Naive thymus-derived CD4-positive, alpha-beta T cell (primary cell): ENCODE data around the gene IL6. TPM values are rescaled to one million over a fixed set of nuclear protein-coding genes. Genes with fewer than 3 reads are reported as not detected.
"Not testable (repeated sequence)": the region's sequence is repeated elsewhere in the genome, so short reads cannot be mapped to it uniquely, and the experiment has no call there.

Source experiments
- ATAC-seq: fragments of 150-1000 bp; cut with Tn5 transposase; 2 replicates; pipeline ENCODE4 v1.10.0; 2021; ENCODE audit warnings: mild to moderate bottlenecking, moderate library complexity
- CTCF ChIA-PET: fragments of 350-600 bp; sonication (Branson Sonifier 250); formaldehyde crosslinking; loops from one replicate; lab custom pipeline; 2021; ENCODE audit warnings: antibody characterized with exemption; lab: Charles Lee
- POLR2A ChIA-PET: fragments of 350-600 bp; sonication (Branson Sonifier 250); formaldehyde crosslinking; loops from one replicate; lab custom pipeline; 2021; ENCODE audit warnings: antibody characterized with exemption, inconsistent platforms; lab: Charles Lee
- DNase-seq, 9 donors: peaks; one replicate each; pipeline versions ENCODE4 v3.0.0 to v3.0.0-alpha.2; 2020 to 2022; ENCODE audit warnings: mixed read lengths in 1 of 9
- H3K27ac ChIP-seq: one replicate; pipeline ENCODE4 v1.7.0; 2013; ENCODE audit warnings: mild to moderate bottlenecking, low read depth, low read length, moderate library complexity
- H3K27me3 ChIP-seq, 2 donors: one replicate each; pipeline ENCODE4 v1.7.0; 2013; ENCODE audit warnings: low read length in 2 of 2, mild to moderate bottlenecking in 2 of 2, moderate library complexity in 2 of 2; ENCODE audit not compliant: control insufficient read depth in 2 of 2, insufficient read depth in 2 of 2
- H3K36me3 ChIP-seq, 3 experiments: 1 replicate in 2 of 3; 2 replicates in 1 of 3; pipeline ENCODE4 v1.7.0; 2013; ENCODE audit warnings: low read length in 3 of 3, mild to moderate bottlenecking in 3 of 3, moderate library complexity in 1 of 3; ENCODE audit not compliant: insufficient read depth in 3 of 3, control insufficient read depth in 2 of 3
- H3K4me1 ChIP-seq, 2 donors: one replicate each; pipeline ENCODE4 v1.7.0; 2013; ENCODE audit warnings: low read length in 2 of 2, mild to moderate bottlenecking in 2 of 2, moderate library complexity in 1 of 2; ENCODE audit not compliant: control insufficient read depth in 2 of 2, insufficient read depth in 2 of 2
- H3K4me3 ChIP-seq: 2 replicates; pipeline ENCODE4 v1.7.0; 2013; ENCODE audit warnings: mild to moderate bottlenecking, low read length
- H3K9me3 ChIP-seq, 3 experiments: 1 replicate in 2 of 3; 2 replicates in 1 of 3; pipeline ENCODE4 v1.7.0; 2013; ENCODE audit warnings: low read length in 3 of 3; ENCODE audit not compliant: control insufficient read depth in 2 of 3
- H3K27ac Mint-ChIP-seq, 9 donors: one replicate each; pipeline ENCODE4 v1.8.0; 2020 to 2022; ENCODE audit warnings: mixed read lengths in 9 of 9, mild to moderate bottlenecking in 8 of 9, moderate library complexity in 5 of 9, inconsistent platforms in 2 of 9
- H3K27me3 Mint-ChIP-seq, 5 donors: one replicate each; pipeline ENCODE4 v1.8.0; 2021 to 2022; ENCODE audit warnings: mixed read lengths in 5 of 5, mild to moderate bottlenecking in 1 of 5
- H3K36me3 Mint-ChIP-seq, 5 donors: one replicate each; pipeline ENCODE4 v1.8.0; 2020 to 2022; ENCODE audit warnings: mixed read lengths in 5 of 5, mild to moderate bottlenecking in 3 of 5, inconsistent platforms in 1 of 5
- H3K4me1 Mint-ChIP-seq, 7 donors: one replicate each; pipeline ENCODE4 v1.8.0; 2020 to 2022; ENCODE audit warnings: mixed read lengths in 7 of 7, mild to moderate bottlenecking in 3 of 7, inconsistent platforms in 1 of 7
- H3K4me3 Mint-ChIP-seq, 10 donors: one replicate each; pipeline ENCODE4 v1.8.0; 2020 to 2022; ENCODE audit warnings: mild to moderate bottlenecking in 10 of 10, mixed read lengths in 10 of 10, moderate library complexity in 6 of 10, inconsistent platforms in 2 of 10
- H3K9me3 Mint-ChIP-seq, 11 donors: one replicate each; pipeline ENCODE4 v1.8.0; 2020 to 2022; ENCODE audit warnings: mixed read lengths in 11 of 11, mild to moderate bottlenecking in 4 of 11, inconsistent platforms in 1 of 11, moderate library complexity in 1 of 11
- intact Hi-C, 2 donors: fragments of 100-400 bp; cut with micrococcal nuclease; formaldehyde crosslinking; loops; one replicate each; pipeline ENCODE4 v1.15.1; 2023
- polyA plus RNA-seq, 2 donors: library from polyadenylated mRNA; unstranded; fragments of 300-500 nt; fragmentation: Illumina TruSeq; gene quantifications; one replicate each; pipeline ENCODE4 v1.2.3, GENCODE V29; 2021
- total RNA-seq, 6 experiments: library from RNA in 5 of 6; stranded (reverse) in 5 of 6; gene quantifications; 1 replicate in 5 of 6; 2 replicates in 1 of 6; pipeline ENCODE4 v1.2.3 and lab custom pipeline; 2021 to 2026

The IL6 gene
- total and polyA plus RNA-seq, 7 experiments from 2014 or later, result 0.64 to 3.0 (median 0.87) TPM; not detected in 3

- H3K27me3 ChIP-seq, H3K9me3 Mint-ChIP-seq, H3K36me3 ChIP-seq, H3K27ac Mint-ChIP-seq, H3K4me1 Mint-ChIP-seq, POLR2A ChIA-PET, H3K9me3 ChIP-seq, intact Hi-C loops, H3K4me3 Mint-ChIP-seq, H3K27ac ChIP-seq, H3K4me3 ChIP-seq, DNase-seq, H3K4me1 ChIP-seq, ATAC-seq, H3K36me3 Mint-ChIP-seq, CTCF ChIA-PET: not testable (repeated sequence)
- H3K27me3 Mint-ChIP-seq, result peaks cover 0 to 17% (median 0%) of the 10 kb centered on the region in 5 donors
These were observed 19.8 kb upstream of the IL6 start for GRCh38 chr7:22707026-22707691.

- ATAC-seq, intact Hi-C loops, H3K36me3 ChIP-seq, H3K27ac ChIP-seq, H3K27ac Mint-ChIP-seq, H3K4me3 ChIP-seq, H3K9me3 Mint-ChIP-seq, H3K9me3 ChIP-seq, H3K4me3 Mint-ChIP-seq, H3K4me1 ChIP-seq, H3K4me1 Mint-ChIP-seq, H3K36me3 Mint-ChIP-seq, DNase-seq, CTCF ChIA-PET, H3K27me3 ChIP-seq: not testable (repeated sequence)
- POLR2A ChIA-PET, result interaction anchor here (0.6 kb wide), 1 partner anchor 669 kb away, joined by 3 read pairs; no protein-coding TSS in a partner anchor
- H3K27me3 Mint-ChIP-seq, result peaks cover 0 to 18% (median 0%) of the 10 kb centered on the region in 5 donors
These were observed 18.8 kb upstream of the IL6 start for GRCh38 chr7:22708214-22708613.

DNA sequence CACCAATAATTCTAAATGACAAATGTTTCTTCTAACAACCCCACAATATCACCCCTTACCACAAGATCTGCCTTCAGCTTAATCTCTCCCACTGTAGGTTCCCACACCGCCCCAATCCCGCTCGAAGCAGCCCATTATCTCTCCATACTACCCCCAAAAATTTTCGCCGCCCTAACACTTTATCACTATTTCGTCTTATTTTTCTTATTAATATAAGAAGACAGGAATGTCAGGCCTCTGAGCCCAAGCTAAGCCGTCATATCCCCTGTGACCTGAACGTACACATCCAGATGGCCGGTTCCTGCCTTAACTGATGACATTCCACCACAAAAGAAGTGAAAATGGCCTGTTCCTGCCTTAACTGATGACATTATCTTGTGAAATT, 18.3 kb upstream of the IL6 start:
- H3K4me1 ChIP-seq, H3K4me3 ChIP-seq, CTCF ChIA-PET, H3K27ac ChIP-seq, ATAC-seq, H3K36me3 Mint-ChIP-seq, H3K27me3 ChIP-seq, DNase-seq, H3K9me3 Mint-ChIP-seq, POLR2A ChIA-PET, H3K9me3 ChIP-seq, H3K4me1 Mint-ChIP-seq, H3K36me3 ChIP-seq, intact Hi-C loops, H3K4me3 Mint-ChIP-seq: not testable (repeated sequence)
- peak overlapping the region in 1 of 9 donors; percentile 60 for H3K27ac Mint-ChIP-seq
- peaks cover 0 to 19% (median 0%) of the 10 kb centered on the region in 5 donors for H3K27me3 Mint-ChIP-seq

- H3K9me3 ChIP-seq, H3K36me3 ChIP-seq, ATAC-seq, DNase-seq, H3K27ac ChIP-seq, H3K27ac Mint-ChIP-seq, H3K4me1 Mint-ChIP-seq, H3K9me3 Mint-ChIP-seq, H3K27me3 ChIP-seq, H3K4me3 Mint-ChIP-seq, H3K4me1 ChIP-seq, H3K36me3 Mint-ChIP-seq, CTCF ChIA-PET, POLR2A ChIA-PET, H3K4me3 ChIP-seq, intact Hi-C loops: not testable (repeated sequence)
- H3K27me3 Mint-ChIP-seq, result peaks cover 0 to 19% (median 0%) of the 10 kb centered on the region in 5 donors
These were observed 17.8 kb upstream of the IL6 start for GRCh38 chr7:22709062-22709829.

GRCh38 chr7:22709857-22710256, 17.1 kb upstream of the IL6 start:
- H3K4me1 Mint-ChIP-seq, result peaks cover 0 to 9% (median 0%) of the 10 kb centered on the region in 7 donors
- H3K27ac Mint-ChIP-seq, result no peak overlapping the region
- H3K36me3 ChIP-seq, result no peaks in the 10 kb centered on the region
- H3K27me3 Mint-ChIP-seq, result peaks cover 0 to 23% (median 0%) of the 10 kb centered on the region in 5 donors
- peaks cover 0 to 6% (median 0%) of the 10 kb centered on the region in 5 donors for H3K36me3 Mint-ChIP-seq
- H3K9me3 ChIP-seq, result no peaks in the 10 kb centered on the region
- no peak overlapping the region for H3K27ac ChIP-seq
- intact Hi-C loops, result no loop called here
- H3K27me3 ChIP-seq, result no peaks in the 10 kb centered on the region
- CTCF ChIA-PET, result no interaction called here
- no peak overlapping the region for H3K4me3 Mint-ChIP-seq
- H3K4me3 ChIP-seq, result no peak overlapping the region
- ATAC-seq, result no peak
- no peaks in the 10 kb centered on the region for H3K4me1 ChIP-seq
- POLR2A ChIA-PET, result no interaction called here
- H3K9me3 Mint-ChIP-seq, result peaks cover 0 to 5% (median 0%) of the 10 kb centered on the region in 11 donors
- DNase-seq, result no peak

DNA sequence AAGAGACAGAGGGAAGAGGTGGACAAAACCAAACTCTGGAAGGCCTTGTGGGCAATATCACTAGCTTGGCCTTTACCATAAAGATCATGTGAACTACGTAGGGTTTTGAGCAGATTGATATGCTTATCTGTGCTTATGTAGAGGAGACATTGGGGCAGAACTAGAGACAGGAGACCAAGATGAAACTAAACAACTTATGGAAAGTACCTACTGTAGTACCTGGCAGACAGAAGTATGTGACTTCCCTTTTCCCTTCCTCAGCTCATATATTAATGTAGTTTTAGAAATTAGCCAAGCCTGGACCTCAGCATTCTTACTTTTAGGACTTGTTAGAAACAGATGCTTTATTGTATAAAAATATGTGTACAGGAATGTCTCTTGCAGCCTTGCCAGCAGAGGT, 14.0 kb upstream of the IL6 start:
- no peak overlapping the region for H3K4me3 Mint-ChIP-seq
- Histone ChIP-seq H3K4me1 (no peaks in the 10 kb centered on the region), H3K4me3 (no peak overlapping the region), H3K36me3 (no peaks in the 10 kb centered on the region), H3K9me3 (no peaks in the 10 kb centered on the region), H3K27me3 (no peaks in the 10 kb centered on the region), H3K27ac (no peak overlapping the region)
- POLR2A ChIA-PET, result no interaction called here
- CTCF ChIA-PET, result interaction anchor here (0.7 kb wide), 1 partner anchor 155 kb away, joined by 3 read pairs; no protein-coding TSS in a partner anchor
- H3K27ac Mint-ChIP-seq, result no peak overlapping the region
- no peak for ATAC-seq
- H3K36me3 Mint-ChIP-seq, result peaks cover 0 to 6% (median 0%) of the 10 kb centered on the region in 5 donors
- intact Hi-C loops, result no loop called here
- peaks cover 0 to 5% (median 0%) of the 10 kb centered on the region in 11 donors for H3K9me3 Mint-ChIP-seq
- DNase-seq, result no peak
- H3K27me3 Mint-ChIP-seq, result peaks cover 0 to 51% (median 0%) of the 10 kb centered on the region in 5 donors
- peaks cover 0 to 9% (median 0%) of the 10 kb centered on the region in 7 donors for H3K4me1 Mint-ChIP-seq
